ENCODE measurements around the gene RASA3. TPM values are rescaled to one million over a fixed set of nuclear protein-coding genes. Genes with fewer than 3 reads are reported as not detected.

Gene RASA3
- total RNA-seq, 1 donor from 2014 or later, result 41.1 TPM

GRCh38 chr13:113935001-113935844 is 197.2 kb downstream of the RASA3 start:
- H3K36me3 ChIP-seq (ENCODE audit: insufficient read depth, low read length), result no peaks in the 10 kb centered on the region
- no peaks in the 10 kb centered on the region for H3K9me3 ChIP-seq (ENCODE audit: insufficient read depth, low read depth, low read length)
- Mint-ChIP-seq H3K36me3 (ENCODE audit: low read depth, unreplicated experiment) (peaks cover 12% of the 10 kb centered on the region), H3K9me3 (ENCODE audit: unreplicated experiment) (peaks cover 2% of the 10 kb centered on the region), H3K27ac (ENCODE audit: unreplicated experiment) (no peak overlapping the region), H3K27me3 (ENCODE audit: low read depth, unreplicated experiment) (peaks cover 2% of the 10 kb centered on the region), H3K4me3 (ENCODE audit: unreplicated experiment) (no peak overlapping the region), H3K4me1 (ENCODE audit: low read depth, unreplicated experiment) (peaks cover 17% of the 10 kb centered on the region)
- no peak overlapping the region for H3K9ac ChIP-seq (ENCODE audit: low read length)
- H4K20me1 ChIP-seq (ENCODE audit: insufficient read depth, low read length), result peaks cover 5% of the 10 kb centered on the region
- no peak overlapping the region for H3K4me2 ChIP-seq (ENCODE audit: low read length)
- H3K4me1 ChIP-seq (ENCODE audit: insufficient read depth, low read length), result no peaks in the 10 kb centered on the region
- H3K4me3 ChIP-seq (ENCODE audit: insufficient read depth, low read depth, low read length), result no peak overlapping the region
- H3K27ac ChIP-seq (ENCODE audit: low read depth, low read length), result no peak overlapping the region
- DNase-seq (ENCODE audit: low read depth) (no peak), FAIRE-seq (no peak)
- TF ChIP-seq CTCF (IDR thresholded peaks at IDR 0.05; ENCODE audit: insufficient read depth, low read depth, low read length), result no peak
- TF ChIP-seq EZH2 (IDR thresholded peaks at IDR 0.05; ENCODE audit: insufficient read depth, low read length), result no peak
- no peaks in the 10 kb centered on the region for H3K27me3 ChIP-seq (ENCODE audit: insufficient read depth, low read length)
- H3K79me2 ChIP-seq (ENCODE audit: insufficient read depth, low read length), result no peaks in the 10 kb centered on the region
- H2AFZ ChIP-seq (ENCODE audit: low read depth, low read length), result no peak overlapping the region

GRCh38 chr13:113934576-113934975 is 197.8 kb downstream of the RASA3 start:
- Histone ChIP-seq H3K27ac (ENCODE audit: low read depth, low read length) (no peak overlapping the region), H3K4me1 (ENCODE audit: insufficient read depth, low read length) (no peaks in the 10 kb centered on the region), H3K79me2 (ENCODE audit: insufficient read depth, low read length) (no peaks in the 10 kb centered on the region), H2AFZ (ENCODE audit: low read depth, low read length) (no peak overlapping the region), H3K9ac (ENCODE audit: low read length) (no peak overlapping the region), H3K27me3 (ENCODE audit: insufficient read depth, low read length) (no peaks in the 10 kb centered on the region), H3K4me3 (ENCODE audit: insufficient read depth, low read depth, low read length) (no peak overlapping the region), H3K4me2 (ENCODE audit: low read length) (no peak overlapping the region), H4K20me1 (ENCODE audit: insufficient read depth, low read length) (peaks cover 2% of the 10 kb centered on the region), H3K9me3 (ENCODE audit: insufficient read depth, low read depth, low read length) (no peaks in the 10 kb centered on the region), H3K36me3 (ENCODE audit: insufficient read depth, low read length) (no peaks in the 10 kb centered on the region)
- Mint-ChIP-seq H3K27ac (ENCODE audit: unreplicated experiment) (no peak overlapping the region), H3K36me3 (ENCODE audit: low read depth, unreplicated experiment) (peaks cover 12% of the 10 kb centered on the region), H3K4me1 (ENCODE audit: low read depth, unreplicated experiment) (peaks cover 17% of the 10 kb centered on the region), H3K4me3 (ENCODE audit: unreplicated experiment) (no peak overlapping the region), H3K27me3 (ENCODE audit: low read depth, unreplicated experiment) (peaks cover 2% of the 10 kb centered on the region), H3K9me3 (ENCODE audit: unreplicated experiment) (peaks cover 2% of the 10 kb centered on the region)
- TF ChIP-seq EZH2 (IDR thresholded peaks at IDR 0.05; ENCODE audit: insufficient read depth, low read length) (no peak), CTCF (IDR thresholded peaks at IDR 0.05; ENCODE audit: insufficient read depth, low read depth, low read length) (no peak)
- DNase-seq (ENCODE audit: low read depth) (no peak), FAIRE-seq (no peak)

- no peaks in the 10 kb centered on the region for H4K20me1 ChIP-seq (ENCODE audit: insufficient read depth, low read length)
- H3K9me3 ChIP-seq (ENCODE audit: insufficient read depth, low read depth, low read length), result no peaks in the 10 kb centered on the region
- TF ChIP-seq CTCF (IDR thresholded peaks at IDR 0.05; ENCODE audit: insufficient read depth, low read depth, low read length), result no peak
- no peak for TF ChIP-seq EZH2 (IDR thresholded peaks at IDR 0.05; ENCODE audit: insufficient read depth, low read length)
- peaks cover 2% of the 10 kb centered on the region for H3K4me1 ChIP-seq (ENCODE audit: insufficient read depth, low read length)
- no peaks in the 10 kb centered on the region for H3K36me3 ChIP-seq (ENCODE audit: insufficient read depth, low read length)
- H3K27me3 ChIP-seq (ENCODE audit: insufficient read depth, low read length), result no peaks in the 10 kb centered on the region
- H3K36me3 Mint-ChIP-seq (ENCODE audit: low read depth, unreplicated experiment), result peaks cover 12% of the 10 kb centered on the region
- FAIRE-seq (no peak), DNase-seq (ENCODE audit: low read depth) (no peak)
- no peaks in the 10 kb centered on the region for H3K79me2 ChIP-seq (ENCODE audit: insufficient read depth, low read length)
- H3K27me3 Mint-ChIP-seq (ENCODE audit: low read depth, unreplicated experiment), result peaks cover 2% of the 10 kb centered on the region
- peaks cover 17% of the 10 kb centered on the region for H3K4me1 Mint-ChIP-seq (ENCODE audit: low read depth, unreplicated experiment)
- H2AFZ ChIP-seq (ENCODE audit: low read depth, low read length), result no peak overlapping the region
- H3K4me2 ChIP-seq (ENCODE audit: low read length), result no peak overlapping the region
- H3K9me3 Mint-ChIP-seq (ENCODE audit: unreplicated experiment), result peaks cover 2% of the 10 kb centered on the region
- no peak overlapping the region for H3K4me3 Mint-ChIP-seq (ENCODE audit: unreplicated experiment)
- no peak overlapping the region for H3K27ac Mint-ChIP-seq (ENCODE audit: unreplicated experiment)
- H3K4me3 ChIP-seq (ENCODE audit: insufficient read depth, low read depth, low read length), result no peak overlapping the region
- no peak overlapping the region for H3K27ac ChIP-seq (ENCODE audit: low read depth, low read length)
- no peak overlapping the region for H3K9ac ChIP-seq (ENCODE audit: low read length)
Observed at GRCh38 chr13:113933901-113934300, 198.5 kb downstream of the RASA3 start.

Data from astrocyte (in vitro differentiated cells and primary cell).